ENCODE data around the gene DTNA.

DNA sequence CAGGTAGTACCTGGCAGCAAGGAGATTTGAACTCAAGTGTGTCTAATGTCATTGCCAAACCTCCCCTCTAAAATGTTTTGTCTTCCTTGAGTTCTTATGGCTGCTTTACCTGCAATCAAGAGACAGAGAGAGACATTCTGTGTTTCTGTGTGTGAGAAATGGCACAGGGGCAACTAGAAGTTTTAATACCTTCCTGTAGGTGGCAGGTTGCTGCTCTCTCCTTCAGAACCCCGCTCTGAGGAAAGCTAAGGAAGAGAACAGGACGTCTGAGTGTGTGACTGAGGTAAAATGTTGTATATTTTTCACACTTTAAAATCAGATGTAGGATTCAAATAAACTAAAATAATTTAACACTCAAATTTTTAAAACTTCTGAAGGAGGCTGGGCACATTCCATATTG lies 19.2 kb downstream of the DTNA start:
- TF ChIP-seq, protein P1, sequence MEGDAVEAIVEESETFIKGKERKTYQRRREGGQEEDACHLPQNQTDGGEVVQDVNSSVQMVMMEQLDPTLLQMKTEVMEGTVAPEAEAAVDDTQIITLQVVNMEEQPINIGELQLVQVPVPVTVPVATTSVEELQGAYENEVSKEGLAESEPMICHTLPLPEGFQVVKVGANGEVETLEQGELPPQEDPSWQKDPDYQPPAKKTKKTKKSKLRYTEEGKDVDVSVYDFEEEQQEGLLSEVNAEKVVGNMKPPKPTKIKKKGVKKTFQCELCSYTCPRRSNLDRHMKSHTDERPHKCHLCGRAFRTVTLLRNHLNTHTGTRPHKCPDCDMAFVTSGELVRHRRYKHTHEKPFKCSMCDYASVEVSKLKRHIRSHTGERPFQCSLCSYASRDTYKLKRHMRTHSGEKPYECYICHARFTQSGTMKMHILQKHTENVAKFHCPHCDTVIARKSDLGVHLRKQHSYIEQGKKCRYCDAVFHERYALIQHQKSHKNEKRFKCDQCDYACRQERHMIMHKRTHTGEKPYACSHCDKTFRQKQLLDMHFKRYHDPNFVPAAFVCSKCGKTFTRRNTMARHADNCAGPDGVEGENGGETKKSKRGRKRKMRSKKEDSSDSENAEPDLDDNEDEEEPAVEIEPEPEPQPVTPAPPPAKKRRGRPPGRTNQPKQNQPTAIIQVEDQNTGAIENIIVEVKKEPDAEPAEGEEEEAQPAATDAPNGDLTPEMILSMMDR (optimal IDR thresholded peaks at IDR 0.05 in 1 of 3, IDR thresholded peaks at IDR 0.05 in 1 of 3, conservative IDR thresholded peaks at IDR 0.05 in 1 of 3; ENCODE audit: extremely low read depth in 1 of 3, insufficient read depth in 2 of 3, low read length in 3 of 3) = peak; percentile 64 to 78 (median 70)
- TF ChIP-seq EZH2 (IDR thresholded peaks at IDR 0.05; ENCODE audit: low read length) = no peak
